ENCODE data around the gene ADAP2.

DNA sequence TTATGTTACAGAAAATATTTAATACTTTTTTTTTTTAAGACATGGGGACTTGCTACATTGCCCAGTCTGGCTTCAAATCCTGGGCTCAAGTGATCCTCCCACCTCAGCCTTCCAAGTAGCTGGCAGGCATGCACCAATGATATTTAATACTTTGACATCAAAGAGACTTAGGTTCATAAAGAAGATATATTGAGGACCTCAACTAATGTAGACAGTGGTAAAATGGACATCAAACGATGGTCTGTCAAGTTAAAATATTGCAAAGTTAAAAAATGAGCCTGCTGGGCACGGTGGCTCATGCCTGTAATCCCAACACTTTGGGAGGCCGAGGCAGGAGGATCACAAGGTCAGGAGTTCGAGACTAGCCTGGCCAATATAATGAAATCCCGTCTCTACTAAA, 24.4 kb upstream of the ADAP2 start:
- TF ChIP-seq GATA2 (IDR thresholded peaks at IDR 0.05; ENCODE audit: low read depth, low read length) (no peak), GATA3 (IDR thresholded peaks at IDR 0.05; ENCODE audit: low read depth, low read length) (no peak)
